Measurements from ENCODE around the gene MAP6D1.
"Not testable (repeated sequence)": the region's sequence is repeated elsewhere in the genome, so short reads cannot be mapped to it uniquely, and the experiment has no call there.

Gene MAP6D1

DNA sequence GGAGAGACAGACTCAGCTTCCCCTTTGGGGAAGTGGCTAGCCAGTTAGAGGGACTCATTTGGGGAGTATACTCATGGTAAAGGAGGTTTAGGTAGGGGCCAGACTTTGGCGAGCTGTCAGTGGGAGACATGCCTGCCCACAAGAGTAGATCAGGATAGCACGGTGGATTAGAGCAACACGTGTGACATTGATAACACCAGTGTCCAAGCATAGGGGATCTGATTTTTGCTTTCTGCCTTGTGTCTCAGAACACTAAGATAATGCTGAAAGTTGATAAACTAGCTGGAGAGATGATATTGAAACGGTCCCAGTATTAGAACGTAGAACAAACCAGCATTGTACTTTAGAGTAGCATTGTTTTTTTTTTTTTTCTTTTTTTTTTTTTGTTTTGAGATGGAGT is 25.9 kb downstream of the MAP6D1 start:
- DNase-seq (ENCODE audit: low read depth) = no peak

DNA sequence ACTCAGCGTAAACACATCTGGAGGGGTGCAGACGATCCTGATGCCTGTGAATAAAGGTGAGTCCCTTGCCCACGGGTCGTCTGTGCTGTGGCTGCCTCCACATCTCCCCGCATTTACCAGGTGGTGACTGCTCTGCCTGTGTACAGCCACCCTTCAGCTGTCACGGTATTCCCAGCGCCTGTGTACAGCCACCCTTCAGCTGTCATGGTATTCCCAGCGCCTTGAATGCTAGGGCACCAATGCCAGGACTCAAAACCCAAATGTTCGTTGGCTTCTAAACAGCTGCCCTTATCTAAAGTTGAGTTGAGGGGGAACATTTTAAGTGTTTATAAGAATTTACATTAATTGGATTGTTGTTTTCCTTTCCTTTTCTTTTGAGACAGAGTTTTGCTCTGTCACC is 27.4 kb downstream of the MAP6D1 start:
- no peak for DNase-seq (ENCODE audit: low read depth)

DNA sequence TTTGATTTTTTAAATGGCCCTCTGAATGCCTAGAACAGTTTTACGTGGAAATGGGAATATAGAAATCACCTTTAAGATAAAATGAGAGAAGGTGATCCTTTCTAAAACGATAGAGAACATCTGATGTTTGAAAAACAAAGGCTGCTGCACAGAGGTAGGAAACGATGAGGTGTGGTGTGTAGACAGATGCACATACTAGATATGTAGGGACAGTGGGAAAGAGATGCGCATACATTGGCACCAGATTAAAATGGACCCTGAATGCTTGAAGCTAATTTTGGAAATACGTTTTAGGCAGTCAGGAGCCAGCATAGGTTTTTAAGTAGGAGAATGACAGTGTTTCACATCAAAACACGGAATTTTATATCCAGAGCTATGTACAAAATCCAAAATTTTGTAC is 29.0 kb downstream of the MAP6D1 start:
- DNase-seq (ENCODE audit: low read depth) = no peak

DNA sequence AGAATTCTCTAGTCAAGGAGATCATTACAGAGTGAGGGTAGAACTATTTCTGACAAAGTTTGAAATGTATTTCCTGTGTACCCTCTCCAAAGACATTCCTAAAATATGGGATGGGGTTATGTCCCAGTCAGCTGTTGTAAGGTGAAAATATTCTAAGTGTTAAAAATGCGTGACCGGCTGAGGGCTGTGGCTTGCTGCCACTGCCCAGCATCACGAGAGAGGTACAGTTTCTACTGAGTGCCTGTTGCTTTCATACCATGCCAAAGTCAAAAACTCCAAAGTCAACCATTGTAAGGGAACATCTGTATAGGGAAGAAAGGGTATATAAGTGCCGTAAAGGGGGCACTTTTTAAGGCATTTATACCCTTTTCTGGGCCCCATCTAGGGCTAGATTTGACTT is 30.9 kb downstream of the MAP6D1 start:
- no peak for DNase-seq (ENCODE audit: low read depth)

DNA sequence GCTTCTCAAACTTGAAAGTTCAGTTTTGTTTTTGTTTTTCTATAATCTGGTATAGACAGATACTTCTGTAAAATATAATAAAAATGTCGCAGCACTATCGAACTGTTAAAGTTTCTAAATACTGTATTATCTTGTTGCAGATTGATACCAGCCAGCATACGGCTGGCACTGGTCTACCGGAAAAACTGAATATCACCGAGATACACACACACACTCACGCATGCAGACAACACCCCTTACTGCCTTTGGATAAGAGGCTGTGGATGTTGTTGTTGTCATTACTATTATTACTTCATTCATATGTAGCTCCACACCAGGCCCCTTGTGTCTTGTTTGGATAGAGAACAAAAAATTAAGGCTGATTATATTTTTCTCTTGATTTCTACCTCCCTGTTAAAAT is 32.4 kb downstream of the MAP6D1 start:
- no peak for DNase-seq (ENCODE audit: low read depth)

DNA sequence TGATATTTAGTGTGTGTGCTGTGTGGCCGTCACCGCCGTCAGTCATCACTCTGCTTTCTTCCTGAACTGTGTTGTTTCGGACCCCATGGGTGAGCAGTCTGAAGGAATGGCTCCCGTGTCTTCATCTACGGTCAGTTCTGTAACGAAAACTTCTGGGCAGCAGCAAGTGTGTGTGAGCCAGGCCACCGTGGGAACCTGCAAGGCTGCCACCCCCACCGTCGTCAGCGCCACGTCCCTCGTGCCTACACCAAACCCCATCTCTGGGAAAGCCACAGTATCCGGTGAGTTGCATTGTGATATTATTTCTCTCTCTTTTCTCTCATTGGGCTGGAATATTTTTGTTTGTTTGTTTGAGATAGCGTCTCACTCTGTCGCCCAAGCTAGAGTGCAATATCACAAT is 34.7 kb downstream of the MAP6D1 start:
- DNase-seq (ENCODE audit: low read depth) = no peak

DNA sequence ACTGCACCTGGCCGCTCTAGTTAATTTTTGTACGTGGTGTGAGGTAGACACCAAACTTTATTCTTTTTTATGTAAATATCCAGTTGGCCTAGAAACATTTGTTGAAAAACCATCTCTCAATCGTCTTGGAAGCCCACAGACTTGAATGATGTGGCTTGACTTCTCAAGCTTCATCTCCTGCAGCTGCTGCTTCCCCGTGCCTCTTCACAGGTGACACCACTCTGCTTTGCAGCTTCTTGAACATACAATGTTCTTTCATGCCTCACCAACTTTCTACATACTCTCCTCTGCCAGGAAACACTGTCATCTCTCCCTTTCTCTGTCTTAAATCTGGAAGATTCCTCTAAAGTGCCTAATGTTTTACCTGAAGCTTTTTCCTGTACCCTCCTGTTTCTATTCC is 35.6 kb downstream of the MAP6D1 start:
- no peak for DNase-seq (ENCODE audit: low read depth)

DNA sequence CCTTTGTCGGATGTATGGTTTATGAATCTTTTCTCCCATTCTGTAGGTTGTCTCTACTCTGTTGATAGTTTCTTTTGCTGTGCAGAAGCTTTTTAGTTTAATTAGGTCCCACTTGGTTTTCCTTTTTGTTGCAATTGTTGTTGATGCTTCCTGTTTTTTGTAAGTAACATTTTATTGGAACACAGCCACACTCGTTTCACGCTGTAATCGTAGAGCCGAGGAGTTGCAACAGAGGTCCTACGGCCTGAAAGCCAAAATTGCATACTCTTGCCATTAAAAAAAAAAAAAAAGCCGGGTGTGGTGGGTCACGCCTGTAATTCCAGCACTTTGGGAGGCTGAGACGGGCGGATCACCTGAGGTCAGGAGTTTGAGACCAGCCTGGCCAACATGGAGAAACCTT is 40.9 kb downstream of the MAP6D1 start:
- DNase-seq (ENCODE audit: low read depth) = not testable (repeated sequence)

DNA sequence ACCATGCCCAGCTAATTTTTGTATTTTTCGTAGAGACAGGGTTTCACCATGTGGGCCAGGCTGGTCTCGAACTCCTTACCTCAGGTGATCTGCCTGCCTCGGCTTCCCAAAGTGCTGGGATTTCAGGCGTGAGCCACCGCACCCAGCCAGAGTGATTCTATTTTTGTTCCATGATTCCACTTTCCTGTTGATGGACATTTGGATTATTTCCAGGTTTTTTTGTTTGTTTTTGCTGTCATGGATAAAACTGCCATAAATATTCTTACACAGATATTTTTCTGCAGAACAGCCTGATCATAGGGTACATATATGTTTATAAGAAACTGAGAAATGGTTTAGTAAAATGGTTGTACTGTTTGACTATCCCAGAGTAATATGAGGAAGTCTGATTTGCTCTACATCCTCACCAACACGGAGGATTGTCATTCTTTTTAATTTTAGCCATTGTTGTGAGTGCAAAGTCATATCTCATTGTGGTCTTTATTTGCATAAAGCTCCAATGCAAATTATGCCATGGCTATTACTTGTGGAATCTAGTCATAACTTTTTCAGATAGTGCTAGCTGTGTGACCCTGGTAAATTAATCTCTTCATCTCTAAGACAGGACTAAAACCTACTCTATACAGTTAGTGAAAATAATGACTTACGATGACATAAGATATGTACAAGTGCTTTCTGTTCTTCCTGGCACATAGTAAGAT is 42.7 kb downstream of the MAP6D1 start:
- no peak for DNase-seq (ENCODE audit: low read depth)

DNA sequence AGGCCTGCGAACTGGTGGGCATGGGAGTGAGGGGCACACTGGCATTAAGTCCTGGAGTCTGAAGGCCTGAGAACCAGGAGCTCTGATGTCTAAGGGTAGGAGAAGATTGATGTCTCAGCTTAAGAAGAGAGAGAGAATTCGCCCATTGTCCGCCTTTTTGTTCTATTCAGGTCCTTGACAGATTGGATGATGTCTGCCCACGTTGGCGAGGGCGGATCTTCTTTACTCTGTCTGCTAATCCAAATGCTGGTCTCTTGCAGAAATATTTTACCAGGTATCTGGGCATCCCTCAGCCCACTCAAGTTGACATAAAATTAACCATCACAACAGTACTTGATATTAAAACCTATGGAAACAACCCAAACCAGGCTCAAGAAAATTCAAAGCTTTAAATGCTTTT is 44.1 kb downstream of the MAP6D1 start:
- DNase-seq (ENCODE audit: low read depth) = no peak

DNA sequence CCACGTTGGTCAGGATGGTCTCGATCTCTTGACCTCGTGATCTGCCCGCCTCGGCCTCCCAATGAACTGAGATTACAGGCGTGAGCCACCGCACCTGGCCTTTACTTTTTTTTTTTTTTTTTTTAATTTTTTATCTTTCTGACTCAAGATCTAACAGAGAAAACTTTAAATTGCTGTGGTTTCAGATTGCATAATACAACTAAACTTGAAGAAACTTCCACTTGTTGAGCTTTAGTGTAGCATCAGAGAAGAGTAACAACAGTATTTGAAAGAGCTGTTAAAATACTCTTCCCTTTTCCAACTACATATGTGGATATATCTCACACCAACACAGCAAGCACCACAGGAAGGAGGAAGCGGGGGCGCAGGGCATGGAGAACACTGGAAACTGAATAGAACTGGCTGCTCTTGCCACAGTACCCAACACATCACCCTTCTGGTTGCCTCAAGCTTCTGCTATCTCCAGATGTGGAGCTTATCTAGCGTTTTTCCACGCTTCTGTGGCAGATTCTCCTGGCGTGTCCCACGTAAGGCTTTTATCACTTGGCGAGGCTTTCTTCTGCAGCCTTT is 45.4 kb downstream of the MAP6D1 start:
- DNase-seq (ENCODE audit: low read depth) = no peak

DNA sequence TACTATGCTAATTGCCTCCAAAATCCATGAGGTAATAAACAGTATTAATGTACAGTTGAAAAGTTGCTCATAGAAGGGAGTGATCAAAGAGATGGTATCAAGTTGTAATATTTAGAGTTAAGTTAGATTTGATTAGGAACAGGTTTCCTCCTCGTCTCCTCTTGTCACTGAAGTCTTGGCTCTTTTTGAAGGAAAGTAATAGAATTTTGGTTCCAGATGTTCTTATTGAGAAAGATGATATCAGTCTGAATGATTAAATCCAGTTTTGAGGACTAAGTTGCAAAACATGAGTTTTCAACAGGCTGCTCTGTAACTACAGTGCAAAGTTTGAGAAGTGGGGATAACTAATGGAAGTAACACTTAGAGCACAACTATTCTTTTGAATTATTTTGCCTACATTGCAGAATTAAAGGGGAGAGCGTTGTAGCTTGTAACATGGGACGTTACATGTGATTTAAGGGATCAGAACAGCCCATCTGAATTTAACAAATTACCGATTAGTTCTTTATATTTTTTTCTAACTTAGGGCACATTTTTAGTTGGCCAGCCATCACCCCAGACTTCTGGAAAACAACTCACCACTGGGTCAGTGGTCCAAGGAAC is 48.3 kb downstream of the MAP6D1 start:
- peak; percentile 65 for DNase-seq (ENCODE audit: low read depth)

DNA sequence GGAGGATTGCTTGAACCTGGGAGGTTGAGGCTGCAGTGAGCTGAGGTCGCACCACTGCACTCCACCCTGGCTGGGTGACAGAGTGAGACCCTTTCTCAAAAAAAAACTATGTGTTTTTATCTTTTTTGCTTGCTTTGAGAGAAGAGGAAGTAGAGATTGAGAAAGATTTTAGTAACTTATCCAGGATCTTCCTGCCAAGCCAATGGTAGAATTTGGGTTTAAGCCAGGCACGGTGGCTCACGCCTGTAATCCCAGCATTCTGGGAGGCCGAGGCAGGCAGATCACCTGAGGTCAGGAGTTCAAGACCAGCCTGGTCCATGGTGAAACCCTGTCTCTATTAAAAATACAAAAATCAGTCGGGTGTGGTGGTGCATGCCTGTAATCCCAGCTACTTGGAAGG is 48.9 kb downstream of the MAP6D1 start:
- not testable (repeated sequence) for DNase-seq (ENCODE audit: low read depth)

DNA sequence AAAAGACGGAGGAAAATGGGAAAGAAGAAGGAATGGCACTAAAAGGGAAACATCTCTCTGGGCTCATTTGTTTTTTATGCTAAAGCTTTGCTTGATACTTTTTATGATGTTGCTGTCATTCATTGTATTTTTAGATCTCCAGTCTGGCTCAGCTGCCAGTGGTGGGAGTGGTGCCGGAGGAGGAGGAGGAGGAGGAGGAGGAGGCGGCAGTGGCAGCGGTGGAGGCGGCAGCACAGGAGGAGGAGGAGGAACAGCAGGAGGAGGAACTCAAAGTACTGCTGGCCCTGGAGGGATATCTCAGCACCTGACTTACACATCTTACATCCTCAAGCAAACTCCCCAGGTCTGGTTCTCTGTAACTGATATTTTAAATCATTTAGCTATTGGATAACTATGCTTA is 49.6 kb downstream of the MAP6D1 start:
- no peak for DNase-seq (ENCODE audit: low read depth)

DNA sequence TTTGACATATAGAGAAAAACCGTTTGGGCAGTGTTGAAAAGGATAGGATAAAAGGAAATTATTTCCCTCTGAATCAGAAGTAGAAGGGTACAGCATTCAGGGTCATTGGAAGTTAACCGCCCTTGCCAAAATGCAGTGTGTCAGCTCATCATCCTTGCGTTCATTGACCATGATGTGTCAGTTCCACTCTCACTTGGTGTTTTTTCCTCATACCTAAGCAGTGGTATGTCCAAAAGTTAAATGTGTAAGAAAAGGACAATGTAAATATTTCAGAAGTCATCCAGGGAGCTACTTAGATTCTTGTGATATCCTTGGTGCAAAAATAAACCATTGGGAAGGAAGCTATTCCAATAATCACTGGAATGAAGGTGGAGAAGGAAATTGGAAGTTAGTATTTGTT is 50.7 kb downstream of the MAP6D1 start:
- DNase-seq (ENCODE audit: low read depth) = peak; percentile 14

DNA sequence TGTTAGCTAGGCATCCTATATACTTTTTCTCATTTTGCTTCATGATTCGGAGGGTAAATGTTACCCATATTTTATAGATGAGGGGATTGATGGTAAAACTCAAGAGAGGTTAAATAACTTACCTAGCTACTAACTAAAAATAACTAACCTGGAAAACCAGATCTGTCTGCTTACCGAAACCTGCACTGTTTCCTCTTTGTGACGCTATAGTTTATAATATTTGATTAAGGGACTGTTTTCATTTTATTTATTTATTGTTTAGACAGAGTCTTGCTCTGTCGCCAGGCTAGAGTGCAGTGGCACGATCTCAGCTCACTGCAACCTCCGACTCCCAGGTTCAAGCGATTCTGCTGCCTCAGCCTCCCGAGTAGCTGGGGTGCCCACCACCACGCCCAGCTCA is 55.9 kb downstream of the MAP6D1 start:
- no peak for DNase-seq (ENCODE audit: low read depth)

DNA sequence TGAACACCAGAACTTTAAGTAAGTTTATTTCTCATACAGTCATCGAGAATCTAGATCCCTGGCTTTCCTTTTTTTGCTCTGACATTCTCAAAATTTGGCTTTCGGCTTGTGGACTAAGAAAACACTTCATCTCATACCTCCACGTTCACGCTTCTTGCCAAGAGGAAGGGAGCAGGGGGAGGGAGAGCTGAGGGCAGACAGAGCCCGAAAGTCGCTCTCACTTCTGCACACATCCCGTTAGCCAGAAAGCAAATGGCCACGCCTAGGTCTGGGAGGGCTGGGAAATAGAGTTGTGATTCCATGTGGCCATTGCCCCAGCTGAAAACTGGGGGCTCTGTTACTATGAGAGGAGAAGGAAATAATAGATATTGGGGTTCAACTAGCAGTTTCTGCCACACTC is 57.3 kb downstream of the MAP6D1 start:
- DNase-seq (ENCODE audit: low read depth) = no peak

DNA sequence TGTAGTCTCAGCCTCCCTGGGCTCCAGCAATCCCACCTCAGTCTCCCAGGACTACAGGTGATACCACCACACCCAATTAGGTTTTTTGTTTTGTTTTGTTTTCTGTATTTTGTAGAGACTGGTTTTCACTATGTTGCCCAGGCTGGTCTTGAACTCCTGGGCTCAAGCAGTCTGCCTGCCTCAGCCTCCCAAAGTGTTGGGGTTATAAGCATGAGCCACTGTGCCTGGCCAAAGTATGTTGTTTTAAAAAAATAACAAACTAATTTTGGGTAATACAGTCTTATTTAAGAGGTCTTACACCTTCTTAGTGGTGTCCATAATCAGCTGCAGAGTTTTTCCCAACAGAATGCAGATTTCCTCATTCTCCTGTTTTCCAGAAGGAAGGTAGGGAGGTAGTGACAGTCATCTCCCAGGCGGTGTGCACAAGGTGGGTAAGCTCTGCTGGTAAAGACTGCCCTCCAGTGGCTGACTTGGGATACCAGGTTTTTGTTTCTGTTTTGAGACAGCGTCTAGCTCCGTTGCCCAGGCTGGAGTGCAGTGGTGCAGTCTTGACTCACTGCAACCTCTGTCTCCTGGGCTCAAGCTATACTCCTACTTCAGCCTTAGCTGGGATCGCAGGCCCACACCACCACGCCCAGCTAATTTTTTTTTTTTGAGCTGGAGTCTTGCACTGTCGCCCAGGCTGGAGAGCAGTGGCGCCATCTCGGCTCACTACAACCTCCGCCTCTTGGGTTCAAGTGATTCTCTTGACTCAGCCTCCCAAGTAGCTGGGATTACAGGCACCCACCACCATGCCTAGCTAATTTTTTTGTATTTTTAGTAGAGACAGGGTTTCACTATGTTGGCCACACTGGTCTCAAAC is 58.4 kb downstream of the MAP6D1 start:
- peak; percentile 50 for DNase-seq (ENCODE audit: low read depth)

DNA sequence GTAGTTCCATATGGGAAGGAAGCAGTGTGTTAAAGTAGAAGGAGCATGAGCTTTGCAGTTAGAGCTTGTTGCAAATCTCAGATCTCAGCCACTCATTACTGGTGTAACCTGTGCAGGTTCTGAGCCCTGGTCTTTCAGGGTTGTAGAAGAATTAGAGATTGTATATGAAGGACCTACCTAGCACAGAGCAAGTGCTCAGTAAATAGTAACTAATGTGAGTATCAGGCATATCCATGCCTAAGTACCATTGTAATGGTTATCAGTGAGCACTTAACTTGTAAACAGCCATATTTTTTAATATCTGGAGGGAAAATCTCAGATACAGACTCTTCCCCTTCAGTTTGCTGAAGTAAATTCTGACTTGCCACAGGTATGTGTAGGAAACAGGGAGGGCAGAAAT is 59.3 kb downstream of the MAP6D1 start:
- no peak for DNase-seq (ENCODE audit: low read depth)

All from fibroblast of gingiva (primary cell).